NT2/D1 (cell line): ENCODE measurements around the gene CTTNBP2.

Experiments used
- SUZ12 ChIP-seq: IDR thresholded peaks from 2 replicates; pipeline ENCODE4 v1.6.1; 2011; ENCODE audit not compliant: insufficient read length, insufficient read depth; ENCODE audit errors: extremely low read depth
- YY1 ChIP-seq: IDR thresholded peaks from 2 replicates; pipeline ENCODE4 v1.6.1; 2011; ENCODE audit not compliant: insufficient read length, insufficient read depth
- ZNF274 ChIP-seq: IDR thresholded peaks from 2 replicates; pipeline ENCODE4 v1.6.1; 2011; ENCODE audit warnings: mild to moderate bottlenecking, low read depth, low read length

DNA sequence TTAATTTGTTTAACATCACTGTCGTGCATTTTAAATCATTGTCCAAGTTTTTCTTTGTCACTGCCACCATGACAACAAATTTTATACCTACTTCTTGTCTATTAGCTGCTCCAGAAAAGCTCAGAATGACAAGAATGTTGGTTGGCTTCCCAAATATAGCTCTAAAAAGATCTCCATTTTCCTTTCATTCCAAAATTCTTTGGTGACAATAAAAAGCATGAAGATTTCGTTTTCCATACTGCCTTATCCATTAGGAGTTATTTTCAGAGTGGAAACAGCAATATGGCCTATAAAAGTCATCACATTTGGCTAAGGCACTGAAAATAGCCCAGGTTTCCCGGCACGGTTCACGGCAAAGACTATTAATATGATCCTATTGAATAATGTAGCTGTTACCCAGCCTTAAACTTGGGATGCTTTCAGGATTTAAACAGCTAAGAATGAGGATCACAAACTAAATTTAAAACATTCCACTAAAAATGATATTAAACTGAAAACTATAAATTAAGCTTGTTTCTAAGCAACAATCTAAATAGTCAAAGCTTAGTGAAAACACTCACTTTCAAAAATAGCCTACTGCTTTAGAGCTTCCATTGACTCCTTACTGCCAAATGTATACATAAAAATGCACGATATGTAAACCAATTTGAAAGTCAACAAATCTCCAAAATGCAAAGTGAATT, 2.7 kb downstream of the CTTNBP2 start:
- TF ChIP-seq ZNF274 (no peak), YY1 (no peak), SUZ12 (no peak)
